Stimulated activated CD4-positive, alpha-beta T cell treated with anti-CD3 and anti-CD28 coated beads, TNF-alpha, amount 100 ng/mL, for 48 hours (primary cell): ENCODE results near the gene OCIAD2.
"Not testable (repeated sequence)": the region's sequence is repeated elsewhere in the genome, so short reads cannot be mapped to it uniquely, and the experiment has no call there.

Experiments used
- DNase-seq, 3 donors: peaks; one replicate each; pipeline ENCODE4 v3.0.0-alpha.2; 2020; ENCODE audit warnings: low read depth in 3 of 3

The OCIAD2 gene

GRCh38 chr4:48907706-48908477 is 1.3 kb upstream of the OCIAD2 start:
- DNase-seq: no peak

- DNase-seq: no peak
These were observed 1.1 kb downstream of the OCIAD2 start for GRCh38 chr4:48905363-48906015.

- DNase-seq: no peak
These were observed 1.9 kb downstream of the OCIAD2 start for GRCh38 chr4:48904541-48905142.

GRCh38 chr4:48904101-48904500 is 2.5 kb downstream of the OCIAD2 start:
- no peak for DNase-seq

- no peak for DNase-seq
These were observed 4.3 kb downstream of the OCIAD2 start for GRCh38 chr4:48902266-48902665.

- no peak for DNase-seq
These were observed 5.4 kb downstream of the OCIAD2 start for GRCh38 chr4:48901196-48901595.

- DNase-seq: no peak
These were observed 6.6 kb downstream of the OCIAD2 start for GRCh38 chr4:48899950-48900349.

- DNase-seq: no peak
These were observed 7.2 kb downstream of the OCIAD2 start for GRCh38 chr4:48899432-48899749.

- DNase-seq: no peak
These were observed 7.7 kb downstream of the OCIAD2 start for GRCh38 chr4:48898733-48899431.

GRCh38 chr4:48896845-48897244 is 9.7 kb downstream of the OCIAD2 start:
- DNase-seq: no peak

GRCh38 chr4:48891028-48891619 is 15.4 kb downstream of the OCIAD2 start:
- DNase-seq: no peak

GRCh38 chr4:48889750-48890149 is 16.8 kb downstream of the OCIAD2 start:
- not testable (repeated sequence) for DNase-seq

GRCh38 chr4:48881646-48882045 is 24.9 kb downstream of the OCIAD2 start:
- not testable (repeated sequence) for DNase-seq

GRCh38 chr4:48879561-48880442 is 26.8 kb downstream of the OCIAD2 start:
- no peak for DNase-seq

- no peak for DNase-seq
These were observed 28.6 kb downstream of the OCIAD2 start for GRCh38 chr4:48877827-48878535.

GRCh38 chr4:48864696-48865095 is 41.9 kb downstream of the OCIAD2 start:
- not testable (repeated sequence) for DNase-seq

- no peak for DNase-seq
These were observed 42.8 kb downstream of the OCIAD2 start for GRCh38 chr4:48863728-48864127.

GRCh38 chr4:48862661-48863060 is 43.9 kb downstream of the OCIAD2 start:
- no peak for DNase-seq

- no peak for DNase-seq
These were observed 44.5 kb downstream of the OCIAD2 start for GRCh38 chr4:48862038-48862437.

GRCh38 chr4:48858130-48858529 is 48.4 kb downstream of the OCIAD2 start:
- no peak for DNase-seq
